Transverse colon (tissue), 4 donors: ENCODE data around the gene PXT1. TPM values are rescaled to one million over a fixed set of nuclear protein-coding genes. Genes with fewer than 3 reads are reported as not detected.

Source experiments
- DNase-seq: peaks from one replicate; pipeline ENCODE4 v3.0.0-alpha.2; 2019
- H3K27ac ChIP-seq, 4 donors: fragments of 200-600 bp; sonication (generic); 2 replicates each; pipeline ENCODE4 v1.5.1; 2016 to 2018; ENCODE audit warnings: inconsistent platforms in 4 of 4
- H3K27me3 ChIP-seq: fragments of 200-600 bp; sonication (generic); 2 replicates; pipeline ENCODE4 v1.5.1; 2017; ENCODE audit warnings: inconsistent platforms
- H3K36me3 ChIP-seq, 4 donors: fragments of 200-600 bp; sonication (generic); 2 replicates each; pipeline ENCODE4 v1.5.1; 2017 to 2019; ENCODE audit warnings: inconsistent platforms in 4 of 4
- H3K4me1 ChIP-seq, 4 donors: fragments of 200-600 bp; sonication (generic); 2 replicates each; pipeline ENCODE4 v1.5.1; 2017 to 2020; ENCODE audit warnings: inconsistent platforms in 4 of 4
- H3K4me3 ChIP-seq, 4 donors: fragments of 200-600 bp; sonication (generic); 1 replicate in 1 of 4; 2 replicates in 3 of 4; pipeline versions ENCODE4 v1.5.1 to v1.6.1; 2017 to 2019; ENCODE audit warnings: inconsistent platforms in 4 of 4
- H3K9me3 ChIP-seq, 2 donors: fragments of 200-600 bp; sonication (generic); 2 replicates each; pipeline ENCODE4 v1.5.1; 2017 to 2019; ENCODE audit warnings: inconsistent platforms in 2 of 2
- CTCF ChIP-seq, 5 experiments: fragments of 200-600 bp in 3 of 5; fragments of 450-650 bp in 2 of 5; sonication (generic) in 3 of 5; IDR thresholded peaks; 1 replicate in 2 of 5; 2 replicates in 3 of 5; pipeline ENCODE4 v1.5.1; 2016 to 2017; ENCODE audit warnings: antibody characterized with exemption in 5 of 5, inconsistent platforms in 3 of 5, mild to moderate bottlenecking in 2 of 5, moderate library complexity in 1 of 5
- EP300 ChIP-seq: sonication (generic); formaldehyde crosslinking; IDR thresholded peaks from one replicate; pipeline ENCODE4 v1.6.1; 2017; ENCODE audit warnings: antibody characterized with exemption, low read depth
- POLR2A ChIP-seq: fragments of 450-650 bp; IDR thresholded peaks from one replicate; pipeline ENCODE4 v1.6.1; 2016; ENCODE audit warnings: antibody characterized with exemption, mild to moderate bottlenecking, moderate library complexity
- POLR2AphosphoS5 ChIP-seq, 3 donors: sonication (generic); formaldehyde crosslinking; IDR thresholded peaks; one replicate each; pipeline ENCODE4 v1.6.1; 2016; ENCODE audit warnings: antibody characterized with exemption in 3 of 3
- WGBS, 2 donors: methylation state at CpG; one replicate each; pipeline ENCODE4 v1.1.5; 2018; ENCODE audit warnings: low coverage in 1 of 2; 5-methylcytosine and 5-hydroxymethylcytosine counted together
- in situ Hi-C, 4 donors: fragments of 200-750 bp; cut with MboI; loops; one replicate each; pipeline versions ENCODE4 v1.15.0 to v1.15.1; 2017; ENCODE audit warnings: low sequenced_read_pairs in 3 of 4, low pct_ligation_motif_present in 1 of 4, low pct_unique_long_range_greater_than_20kb in 1 of 4
- intact Hi-C: fragments of 100-400 bp; cut with DNase I; formaldehyde crosslinking; loops from one replicate; pipeline ENCODE4 v1.15.1; 2023; ENCODE audit warnings: low total_unique reads
- total RNA-seq, 4 donors: library from RNA; depleted of rRNA; stranded (reverse); fragments of >200 nt; gene quantifications; one replicate each; pipeline ENCODE4 v1.1.0, GENCODE V29; 2016

PXT1 gene
- total RNA-seq, 4 donors from 2014 or later = 0.14 TPM; not detected in 3

- no peak for DNase-seq
- 83 to 90% methylated on average over 2 of the region's 2 CpGs for WGBS, 2 donors
- TF ChIP-seq EP300 (no peak), POLR2AphosphoS5 (IDR thresholded peaks at IDR 0.05) (no peak), CTCF (IDR thresholded peaks at IDR 0.05) (no peak), POLR2A (no peak)
- H3K9me3 ChIP-seq = no peaks in the 10 kb centered on the region
- in situ Hi-C loops (loop anchor here in 1 of 4 donors (25.0 kb wide), 1 partner anchor 157 kb away; the partner anchor contains the start of gene SRSF3), intact Hi-C loops (no loop called here)
- no peaks in the 10 kb centered on the region for H3K4me1 ChIP-seq
- H3K36me3 ChIP-seq = no peaks in the 10 kb centered on the region
- no peaks in the 10 kb centered on the region for H3K27me3 ChIP-seq
- H3K4me3 ChIP-seq = no peak overlapping the region
- H3K27ac ChIP-seq = no peak overlapping the region
Measured at GRCh38 chr6:36430351-36430750, 12.3 kb downstream of the PXT1 start.

- Histone ChIP-seq H3K4me3 (no peak overlapping the region), H3K9me3 (no peaks in the 10 kb centered on the region), H3K4me1 (peaks cover 0 to under 1% (median 0%) of the 10 kb centered on the region in 4 donors), H3K27me3 (no peaks in the 10 kb centered on the region), H3K27ac (no peak overlapping the region), H3K36me3 (no peaks in the 10 kb centered on the region)
- TF ChIP-seq POLR2A = no peak
- TF ChIP-seq CTCF (IDR thresholded peaks at IDR 0.05) = peak in 3 of 5 experiments; percentile 24 to 33 (median 27)
- no peak for TF ChIP-seq POLR2AphosphoS5 (IDR thresholded peaks at IDR 0.05)
- no peak for TF ChIP-seq EP300
- in situ Hi-C loops (loop anchor here in 3 of 4 donors (10.0 to 25.0 kb wide), 2 partner anchors 156 to 158 kb away; partner anchors contain the start of gene SRSF3 (in 1 of the 3)), intact Hi-C loops (loop anchor here (10.0 kb wide), 1 partner anchor 246 kb away; the partner anchor contains the start of gene CDKN1A)
- no peak for DNase-seq
- 68% methylated on average over 4 of the region's 4 CpGs; no CpG with 5 or more reads in 1 of the 2 donors for WGBS, 2 donors
Measured at GRCh38 chr6:36428911-36429310, 13.7 kb downstream of the PXT1 start.

GRCh38 chr6:36426622-36427021 lies 16.0 kb downstream of the PXT1 start:
- Histone ChIP-seq H3K4me1 (peaks cover 0 to 11% (median 4%) of the 10 kb centered on the region in 4 donors), H3K9me3 (no peaks in the 10 kb centered on the region), H3K4me3 (no peak overlapping the region), H3K27me3 (no peaks in the 10 kb centered on the region), H3K27ac (no peak overlapping the region), H3K36me3 (no peaks in the 10 kb centered on the region)
- WGBS, 2 donors = 92 to 100% methylated on average over 2 to 3 of the region's 3 CpGs
- in situ Hi-C loops = loop anchor here in 3 of 4 donors (10.0 to 25.0 kb wide), 2 partner anchors 158 to 161 kb away; partner anchors contain the start of gene SRSF3 (in 1 of the 3)
- no peak for TF ChIP-seq POLR2AphosphoS5 (IDR thresholded peaks at IDR 0.05)
- intact Hi-C loops = loop anchor here (10.0 kb wide), 1 partner anchor 248 kb away; the partner anchor contains the start of gene CDKN1A
- no peak for DNase-seq

DNA sequence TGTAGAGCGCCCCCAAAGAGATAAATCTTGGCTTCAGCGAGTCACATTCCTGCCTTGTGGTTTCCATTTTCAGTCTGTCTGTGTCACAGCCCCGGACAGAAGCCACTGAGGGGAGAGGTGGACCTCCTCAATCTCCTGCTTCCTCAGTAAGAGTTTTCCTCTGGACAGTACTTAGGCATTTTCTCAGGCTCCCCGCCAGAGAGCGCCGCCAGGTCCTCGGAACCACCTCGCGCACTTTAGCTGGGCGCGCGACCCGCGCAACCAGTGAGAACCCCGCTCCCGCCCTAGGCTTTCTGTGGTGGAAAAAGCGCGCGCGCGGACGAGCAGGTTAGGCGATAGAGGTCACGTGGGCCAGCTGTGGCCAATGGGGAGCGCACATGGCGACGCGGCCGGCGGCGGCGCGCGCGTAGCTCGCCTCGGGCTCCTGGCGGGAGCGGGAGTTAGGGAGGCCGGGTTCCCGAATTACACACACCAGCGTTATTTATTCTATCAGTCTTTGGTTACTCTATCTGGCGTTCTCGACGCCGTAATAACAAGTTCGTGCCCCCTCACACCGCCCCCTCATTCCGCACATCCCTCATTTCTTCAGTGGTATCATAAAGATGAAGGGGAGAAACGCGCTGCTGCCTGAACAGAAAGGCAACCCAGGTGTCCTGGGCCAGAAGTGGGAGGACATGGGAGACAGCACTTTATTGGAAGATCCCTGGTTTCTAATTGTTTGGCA lies 19.4 kb downstream of the PXT1 start:
- no peaks in the 10 kb centered on the region for H3K9me3 ChIP-seq
- 0 to 1% methylated on average over 1 to 51 of the region's 51 CpGs for WGBS, 2 donors
- no peaks in the 10 kb centered on the region for H3K36me3 ChIP-seq
- peak overlapping the region; percentile 83 to 93 (median 92) for H3K27ac ChIP-seq
- in situ Hi-C loops (loop anchor here in 3 of 4 donors (10.0 to 25.0 kb wide), 3 partner anchors 139 to 289 kb away; no protein-coding TSS in a partner anchor), intact Hi-C loops (loop anchor here (1.0 to 10.0 kb wide), 2 partner anchors 20 to 252 kb away; partner anchors contain the start of gene CDKN1A)
- TF ChIP-seq CTCF (IDR thresholded peaks at IDR 0.05) (peak; percentile 50 to 86 (median 59)), POLR2A (peak; percentile 60), EP300 (no peak), POLR2AphosphoS5 (IDR thresholded peaks at IDR 0.05) (peak; percentile 69 to 86 (median 74))
- H3K4me3 ChIP-seq = peak overlapping the region; percentile 33 to 70 (median 44)
- DNase-seq = peak; percentile 99
- peaks cover 0 to 11% (median 4%) of the 10 kb centered on the region in 4 donors for H3K4me1 ChIP-seq
- H3K27me3 ChIP-seq = no peaks in the 10 kb centered on the region
